Dendritic cell treated with granulocyte-macrophage colony-stimulating factor and Interleukin-4, amounts not matched to agents 40 ng/mL and 50 ng/mL, for 4 days (primary cell): ENCODE measurements around the gene ATCAY.

Experiments used
- H3K27ac Mint-ChIP-seq: one replicate; pipeline ENCODE4 v1.8.0; 2022; ENCODE audit warnings: mild to moderate bottlenecking, mixed read lengths
- H3K27me3 Mint-ChIP-seq: one replicate; pipeline ENCODE4 v1.8.0; 2022; ENCODE audit warnings: mild to moderate bottlenecking, mixed read lengths
- H3K36me3 Mint-ChIP-seq: one replicate; pipeline ENCODE4 v1.8.0; 2022; ENCODE audit warnings: low read depth, mixed read lengths
- H3K4me1 Mint-ChIP-seq: one replicate; pipeline ENCODE4 v1.8.0; 2022; ENCODE audit warnings: low read depth, mixed read lengths
- H3K4me3 Mint-ChIP-seq: one replicate; pipeline ENCODE4 v1.8.0; 2022; ENCODE audit warnings: mild to moderate bottlenecking, moderate library complexity, mixed read lengths
- H3K9me3 Mint-ChIP-seq: one replicate; pipeline ENCODE4 v1.8.0; 2022; ENCODE audit warnings: mixed read lengths
- intact Hi-C: fragments of 100-400 bp; cut with micrococcal nuclease; formaldehyde crosslinking; loops from one replicate; pipeline ENCODE4 v1.15.0; 2022

ATCAY gene

DNA sequence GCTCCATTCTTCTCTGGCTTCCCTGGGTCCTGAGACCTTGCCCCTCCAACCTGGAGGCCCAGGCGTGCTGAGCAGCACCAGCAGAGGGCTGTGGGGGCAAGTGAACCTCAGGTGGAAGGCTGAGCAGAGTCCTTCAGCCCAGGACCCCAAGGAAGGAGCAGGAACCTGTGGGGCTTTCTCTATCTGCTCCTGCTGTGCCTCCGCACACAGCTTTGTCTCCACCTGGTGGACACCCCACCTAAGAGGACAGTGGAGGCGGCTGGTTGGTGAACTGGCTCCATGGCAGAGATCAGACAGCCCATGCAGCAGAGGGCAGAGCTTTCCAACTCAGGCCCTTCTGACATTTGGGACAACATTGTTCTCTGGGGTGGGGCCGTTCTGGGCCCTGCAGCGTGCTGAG lies 31.4 kb upstream of the ATCAY start:
- no peaks in the 10 kb centered on the region for H3K4me1 Mint-ChIP-seq
- no peak overlapping the region for H3K4me3 Mint-ChIP-seq
- peaks cover 9% of the 10 kb centered on the region for H3K9me3 Mint-ChIP-seq
- H3K36me3 Mint-ChIP-seq, result no peaks in the 10 kb centered on the region
- H3K27me3 Mint-ChIP-seq, result peaks cover 12% of the 10 kb centered on the region
- H3K27ac Mint-ChIP-seq, result no peak overlapping the region
- intact Hi-C loops, result no loop called here

DNA sequence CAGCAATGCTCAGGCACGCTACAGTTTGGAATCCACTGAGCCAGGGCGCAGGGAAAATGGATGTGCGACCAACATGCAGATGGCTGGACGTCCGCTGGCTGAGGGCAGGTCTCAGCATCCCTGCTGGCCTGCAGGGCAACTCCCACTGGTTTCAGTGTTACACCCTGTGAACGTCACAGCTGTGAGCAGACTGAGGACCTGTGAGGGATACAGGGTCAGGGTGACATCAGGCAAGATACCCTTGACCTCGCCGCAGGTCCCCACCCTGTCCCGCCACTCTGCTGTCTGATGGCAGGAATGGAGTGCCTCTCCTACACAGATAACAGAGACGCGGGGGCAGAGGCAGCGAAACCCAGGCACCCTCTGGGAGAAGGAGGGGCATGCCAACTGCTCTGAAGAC lies 30.7 kb upstream of the ATCAY start:
- Mint-ChIP-seq H3K4me1 (no peaks in the 10 kb centered on the region), H3K36me3 (no peaks in the 10 kb centered on the region), H3K27ac (no peak overlapping the region), H3K27me3 (peaks cover 12% of the 10 kb centered on the region), H3K9me3 (peaks cover 9% of the 10 kb centered on the region), H3K4me3 (no peak overlapping the region)
- intact Hi-C loops, result loop anchor here (10.0 kb wide), 1 partner anchor 355 kb away; no protein-coding TSS in a partner anchor

DNA sequence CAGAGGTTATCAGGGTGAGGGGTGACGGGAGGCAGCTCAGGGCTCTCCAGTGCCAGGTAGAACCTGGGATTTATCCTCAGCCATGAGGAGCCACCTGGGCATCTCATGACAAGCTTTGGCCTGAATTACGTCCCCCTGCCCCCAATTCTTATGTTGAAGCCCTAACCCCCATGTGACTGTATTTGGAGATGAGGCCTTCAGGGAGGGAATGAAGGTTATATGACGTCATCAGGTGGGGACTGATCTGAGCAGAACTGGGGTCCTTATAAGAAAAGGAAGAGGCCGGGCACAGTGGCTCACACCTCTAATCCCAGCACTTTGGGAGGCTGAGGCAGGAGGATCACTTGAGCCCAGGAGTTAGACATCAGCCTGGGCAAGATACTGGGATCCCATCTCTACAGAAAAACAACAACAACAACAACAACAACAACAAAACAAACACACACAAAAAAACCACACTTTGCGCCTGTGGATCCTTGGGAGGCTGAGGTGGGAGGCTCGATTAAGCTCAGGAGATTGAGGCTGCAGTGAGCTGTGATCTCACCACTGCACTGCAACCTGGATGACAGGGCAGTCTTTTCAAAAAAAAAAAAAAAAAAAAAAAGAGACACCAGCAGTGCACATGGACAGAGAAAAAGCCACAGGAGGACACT lies 30.0 kb upstream of the ATCAY start:
- peaks cover 13% of the 10 kb centered on the region for H3K27me3 Mint-ChIP-seq
- no peak overlapping the region for H3K4me3 Mint-ChIP-seq
- intact Hi-C loops, result loop anchor here (10.0 kb wide), 1 partner anchor 354 kb away; no protein-coding TSS in a partner anchor
- no peaks in the 10 kb centered on the region for H3K36me3 Mint-ChIP-seq
- H3K9me3 Mint-ChIP-seq, result peaks cover 9% of the 10 kb centered on the region
- no peak overlapping the region for H3K27ac Mint-ChIP-seq
- no peaks in the 10 kb centered on the region for H3K4me1 Mint-ChIP-seq

DNA sequence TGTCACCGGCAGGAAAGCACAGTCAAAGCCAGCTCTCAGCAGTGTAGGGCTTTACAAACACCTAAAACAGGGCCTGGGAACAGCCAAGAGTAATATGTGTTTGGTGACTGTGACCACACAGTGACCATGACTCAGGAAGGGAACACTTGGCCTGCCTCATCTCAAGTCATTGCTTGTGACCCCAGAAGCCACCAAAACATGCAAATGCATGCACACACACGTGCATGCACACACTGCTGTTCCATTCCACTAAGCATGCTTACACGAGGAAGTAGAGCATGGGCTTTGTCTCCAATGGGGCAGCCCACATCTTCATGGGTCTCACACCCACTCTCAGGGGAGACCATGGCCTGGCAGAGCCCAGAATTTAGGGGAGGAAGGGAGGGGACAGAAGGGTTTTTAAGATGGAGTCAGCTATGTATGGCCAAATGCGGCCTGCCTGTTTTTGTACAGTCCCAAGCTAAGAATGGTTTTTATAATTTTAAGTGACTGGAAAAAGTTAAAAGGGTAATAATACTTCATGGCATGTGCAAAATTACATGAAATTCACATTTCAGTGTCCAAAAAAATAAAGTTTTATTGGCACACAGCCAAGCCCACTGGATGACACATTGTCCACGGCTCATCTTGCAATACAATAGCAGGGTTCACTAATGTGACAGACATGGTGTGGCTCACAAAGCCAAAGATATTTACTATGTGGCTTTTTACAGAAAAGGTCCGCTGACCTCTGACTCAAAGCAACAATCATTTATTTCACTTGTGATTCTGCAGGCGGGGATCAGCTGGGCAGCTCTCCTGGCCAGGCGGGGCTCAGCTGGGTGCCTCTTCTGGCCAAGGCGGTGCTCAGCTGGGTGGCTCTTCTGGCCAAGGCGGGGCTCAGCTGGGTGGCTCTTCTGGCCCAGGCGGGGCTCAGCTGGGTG lies 29.0 kb upstream of the ATCAY start:
- Mint-ChIP-seq H3K4me3 (no peak overlapping the region), H3K9me3 (peaks cover 9% of the 10 kb centered on the region), H3K36me3 (no peaks in the 10 kb centered on the region), H3K27me3 (peaks cover 17% of the 10 kb centered on the region), H3K4me1 (no peaks in the 10 kb centered on the region), H3K27ac (no peak overlapping the region)
- intact Hi-C loops, result loop anchor here (10.0 kb wide), 1 partner anchor 353 kb away; no protein-coding TSS in a partner anchor

DNA sequence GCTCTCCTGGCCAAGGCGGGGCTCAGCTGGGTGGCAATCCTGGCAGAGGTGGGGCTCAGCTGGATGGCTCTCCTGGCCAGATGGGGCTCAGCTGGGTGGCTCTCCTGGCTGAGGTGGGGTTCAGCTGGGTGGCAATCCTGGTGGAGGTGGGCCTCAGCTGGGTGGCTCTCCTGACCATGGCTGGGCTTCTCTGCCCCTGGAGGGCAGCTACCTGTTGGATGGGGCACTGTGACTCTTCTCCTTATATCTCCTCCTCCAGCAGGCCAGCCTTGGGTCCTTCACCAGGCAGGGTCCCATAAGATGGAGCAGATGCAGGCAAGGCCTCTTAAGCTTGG lies 28.3 kb upstream of the ATCAY start:
- Mint-ChIP-seq H3K27me3 (peaks cover 13% of the 10 kb centered on the region), H3K9me3 (peaks cover 9% of the 10 kb centered on the region), H3K4me3 (no peak overlapping the region), H3K36me3 (no peaks in the 10 kb centered on the region), H3K4me1 (no peaks in the 10 kb centered on the region), H3K27ac (no peak overlapping the region)
- intact Hi-C loops, result loop anchor here (10.0 kb wide), 1 partner anchor 353 kb away; no protein-coding TSS in a partner anchor

DNA sequence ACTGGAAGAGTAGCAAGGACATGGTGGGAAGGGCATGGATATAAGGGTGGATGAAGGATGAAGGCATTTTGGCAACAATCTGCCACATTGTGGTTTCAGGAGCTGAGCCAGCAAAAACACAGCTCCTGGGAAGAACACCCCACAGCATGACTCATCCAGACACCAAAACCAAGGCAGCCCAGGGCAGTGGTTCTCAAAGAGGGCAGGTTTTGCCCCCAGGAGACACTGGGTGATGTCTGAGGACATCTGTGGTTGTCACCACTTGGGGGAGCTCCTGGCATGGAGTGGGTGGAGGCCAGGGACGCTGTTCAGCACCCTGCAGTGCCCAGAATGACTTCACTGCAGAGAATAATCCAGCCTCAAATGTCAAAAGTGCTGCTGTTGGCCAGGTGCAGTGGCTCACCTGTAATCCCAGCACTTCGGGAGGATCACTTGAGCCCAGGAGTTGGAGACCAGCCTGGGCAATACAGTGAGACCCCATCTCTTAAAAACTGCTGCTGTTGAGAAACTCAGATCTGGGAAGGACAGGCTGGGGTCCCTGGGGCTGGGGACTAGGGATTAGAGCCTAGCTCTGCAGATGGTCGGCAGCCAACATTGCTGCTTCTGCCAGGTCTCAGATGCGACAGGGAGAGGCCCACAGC lies 27.8 kb upstream of the ATCAY start:
- no peaks in the 10 kb centered on the region for H3K4me1 Mint-ChIP-seq
- intact Hi-C loops, result loop anchor here (10.0 kb wide), 1 partner anchor 352 kb away; no protein-coding TSS in a partner anchor
- no peak overlapping the region for H3K4me3 Mint-ChIP-seq
- H3K27ac Mint-ChIP-seq, result no peak overlapping the region
- no peaks in the 10 kb centered on the region for H3K36me3 Mint-ChIP-seq
- peaks cover 9% of the 10 kb centered on the region for H3K9me3 Mint-ChIP-seq
- peaks cover 13% of the 10 kb centered on the region for H3K27me3 Mint-ChIP-seq

DNA sequence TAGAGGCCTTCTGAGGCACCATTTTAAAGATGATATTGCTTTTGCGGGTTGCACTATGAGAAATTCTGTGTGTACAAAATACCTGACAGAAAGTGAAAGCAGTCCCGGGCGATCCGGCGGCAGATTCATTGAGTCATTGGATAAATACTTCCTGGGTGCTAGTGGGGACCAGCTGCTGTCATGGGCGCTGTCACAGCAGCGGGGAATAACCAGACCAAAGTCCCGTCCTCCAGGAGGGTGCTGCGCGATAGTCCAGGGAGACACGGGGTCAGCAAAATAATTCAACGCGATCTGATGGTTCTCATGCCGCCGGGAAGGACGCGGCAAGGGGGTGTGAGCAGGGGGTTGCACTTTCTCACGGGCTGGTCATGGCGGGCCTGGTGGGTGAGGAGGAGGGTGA lies 25.2 kb upstream of the ATCAY start:
- peaks cover 12% of the 10 kb centered on the region for H3K27me3 Mint-ChIP-seq
- H3K36me3 Mint-ChIP-seq, result no peaks in the 10 kb centered on the region
- peaks cover 9% of the 10 kb centered on the region for H3K9me3 Mint-ChIP-seq
- intact Hi-C loops, result loop anchor here (10.0 kb wide), 1 partner anchor 349 kb away; no protein-coding TSS in a partner anchor
- H3K27ac Mint-ChIP-seq, result no peak overlapping the region
- H3K4me1 Mint-ChIP-seq, result no peaks in the 10 kb centered on the region
- H3K4me3 Mint-ChIP-seq, result no peak overlapping the region

DNA sequence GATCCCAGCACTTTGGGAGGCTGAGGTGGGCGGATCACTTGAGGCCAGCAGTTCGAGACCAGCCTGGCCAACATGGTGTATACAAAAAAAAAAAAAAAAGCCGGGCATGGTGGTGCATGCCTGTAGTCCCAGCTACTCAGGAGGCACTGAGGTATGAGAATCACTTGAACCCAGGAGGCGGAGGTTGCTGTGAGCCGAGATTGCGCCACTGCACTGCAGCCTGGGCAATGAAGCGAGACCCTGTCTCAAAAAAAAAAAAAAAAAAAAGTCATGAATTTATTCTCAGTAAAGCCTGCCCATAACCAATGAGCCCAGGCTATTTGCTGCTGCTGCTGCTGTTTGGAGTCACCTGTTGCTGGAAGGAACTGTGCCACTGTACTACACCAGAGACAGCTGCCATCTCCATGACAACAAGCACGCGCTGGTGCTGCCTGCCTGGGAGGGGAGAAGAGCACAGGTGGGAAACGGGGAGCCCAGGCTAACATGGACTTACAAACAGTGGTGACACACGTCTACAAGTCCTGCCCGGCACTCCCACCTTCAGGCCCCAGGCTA lies 23.0 kb upstream of the ATCAY start:
- Mint-ChIP-seq H3K36me3 (no peaks in the 10 kb centered on the region), H3K4me1 (no peaks in the 10 kb centered on the region), H3K4me3 (no peak overlapping the region), H3K27ac (no peak overlapping the region), H3K9me3 (peaks cover 2% of the 10 kb centered on the region), H3K27me3 (peaks cover 8% of the 10 kb centered on the region)
- intact Hi-C loops, result loop anchor here (10.0 kb wide), 1 partner anchor 347 kb away; no protein-coding TSS in a partner anchor

DNA sequence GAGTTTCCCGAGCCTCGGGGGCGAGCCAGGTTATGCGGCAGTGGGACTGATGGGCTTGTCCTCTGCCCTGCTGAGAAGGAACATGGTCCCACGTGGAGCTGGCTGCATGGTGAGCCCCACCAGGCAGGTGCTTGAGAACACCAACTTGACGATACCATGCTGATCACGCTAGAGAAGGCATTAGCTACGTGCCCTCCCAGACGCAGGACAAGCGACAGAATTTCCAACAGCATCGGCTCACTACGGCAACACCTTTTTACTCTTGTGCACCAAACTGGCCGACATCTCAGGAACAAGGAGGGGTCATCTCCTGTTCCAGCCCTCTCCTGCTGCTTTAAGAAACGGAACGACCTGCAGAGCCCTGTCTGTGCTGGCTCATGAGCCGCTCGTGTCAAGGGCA lies 20.0 kb upstream of the ATCAY start:
- H3K27ac Mint-ChIP-seq, result no peak overlapping the region
- no peaks in the 10 kb centered on the region for H3K36me3 Mint-ChIP-seq
- intact Hi-C loops, result no loop called here
- peaks cover 7% of the 10 kb centered on the region for H3K27me3 Mint-ChIP-seq
- no peaks in the 10 kb centered on the region for H3K9me3 Mint-ChIP-seq
- H3K4me3 Mint-ChIP-seq, result no peak overlapping the region
- H3K4me1 Mint-ChIP-seq, result no peaks in the 10 kb centered on the region

DNA sequence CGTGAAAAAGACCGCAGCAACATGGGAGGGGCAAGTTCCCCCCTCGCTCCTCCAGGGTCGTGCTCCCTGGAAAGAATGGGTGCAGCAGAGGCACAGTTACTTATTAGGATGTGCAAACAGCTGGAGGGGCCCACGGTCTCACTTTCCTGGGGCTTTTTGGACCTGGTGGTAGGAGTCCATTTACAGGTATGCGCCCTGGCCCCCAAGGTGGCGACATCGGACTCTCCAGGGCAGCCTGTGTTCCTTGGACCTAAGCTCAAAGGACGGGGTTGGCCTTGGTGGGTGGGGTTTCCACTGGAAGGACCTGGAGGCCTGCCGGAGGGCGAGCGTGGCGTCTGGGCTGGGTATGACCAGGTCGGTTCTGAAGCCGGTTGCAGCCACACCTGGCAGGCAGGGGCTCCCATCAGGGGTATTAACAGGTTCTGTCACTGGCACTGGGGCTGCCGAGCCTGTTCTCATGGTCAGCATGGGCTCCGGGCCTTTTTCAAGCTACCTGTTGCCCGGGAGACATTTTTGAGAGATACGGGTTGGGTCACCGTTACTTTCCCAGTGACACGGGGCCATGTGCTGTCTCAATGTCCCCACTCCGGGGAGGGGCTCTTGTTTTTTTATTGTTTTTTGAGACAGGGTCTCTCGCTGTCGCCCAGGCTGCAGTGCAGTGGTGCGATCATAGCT lies 17.5 kb upstream of the ATCAY start:
- no peaks in the 10 kb centered on the region for H3K4me1 Mint-ChIP-seq
- peaks cover 23% of the 10 kb centered on the region for H3K27me3 Mint-ChIP-seq
- no peak overlapping the region for H3K4me3 Mint-ChIP-seq
- no peaks in the 10 kb centered on the region for H3K36me3 Mint-ChIP-seq
- intact Hi-C loops, result no loop called here
- H3K9me3 Mint-ChIP-seq, result no peaks in the 10 kb centered on the region
- H3K27ac Mint-ChIP-seq, result no peak overlapping the region

DNA sequence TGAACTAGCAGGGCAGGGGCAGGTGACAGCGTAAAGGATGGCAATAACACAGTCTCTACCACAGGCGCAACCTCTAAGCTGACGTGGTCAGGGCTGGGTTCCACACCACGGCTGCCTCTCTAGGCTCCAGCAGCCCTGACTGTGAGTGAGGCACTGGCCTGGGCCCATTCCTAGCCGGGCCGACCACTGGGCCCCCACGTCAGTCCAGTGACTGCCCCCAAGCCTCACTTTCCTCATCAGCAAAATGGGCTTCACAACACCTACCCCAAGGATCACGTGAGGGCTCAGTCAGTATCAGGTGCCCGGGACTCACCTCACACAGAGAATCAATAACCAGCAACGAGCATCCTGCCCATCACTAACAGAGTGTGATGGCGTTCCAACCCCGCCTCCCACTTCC lies 16.8 kb upstream of the ATCAY start:
- H3K27me3 Mint-ChIP-seq, result peaks cover 30% of the 10 kb centered on the region
- no peak overlapping the region for H3K27ac Mint-ChIP-seq

DNA sequence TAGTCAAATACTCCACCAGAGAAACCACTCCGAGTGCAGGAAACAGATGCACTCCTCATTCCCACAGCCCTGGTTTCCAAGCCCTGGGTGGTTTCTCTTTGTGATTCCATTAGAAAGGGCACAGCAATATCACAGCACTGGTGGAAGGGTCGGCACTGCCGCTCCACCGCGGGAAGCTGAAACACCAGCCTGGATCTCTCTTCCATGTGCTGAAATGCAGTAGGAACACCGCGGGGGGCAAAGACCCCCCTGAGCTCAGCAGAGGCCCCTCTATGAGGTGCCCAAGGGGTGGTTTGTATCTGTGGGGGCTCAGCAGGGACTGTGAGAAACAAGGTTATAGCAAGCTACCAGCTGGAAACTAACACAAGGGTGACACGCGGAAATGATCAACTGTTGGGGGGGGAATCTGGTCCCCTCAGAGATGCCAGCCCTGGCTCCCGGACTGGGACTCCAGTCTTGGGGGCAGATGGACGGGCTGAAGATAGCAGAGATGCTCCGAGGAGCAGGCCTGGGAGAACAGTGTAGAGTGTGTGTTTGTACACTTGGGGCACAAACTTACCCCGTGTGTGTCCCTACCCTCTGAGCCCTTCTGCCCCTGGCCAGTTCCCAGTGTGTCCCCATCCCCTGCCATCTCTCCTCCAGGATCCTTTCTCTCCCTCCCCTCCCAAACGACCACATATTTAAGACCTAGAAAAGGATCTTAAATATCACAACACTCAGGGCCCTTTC lies 13.4 kb upstream of the ATCAY start:
- peaks cover 11% of the 10 kb centered on the region for H3K9me3 Mint-ChIP-seq
- peaks cover 6% of the 10 kb centered on the region for H3K4me1 Mint-ChIP-seq
- peaks cover 8% of the 10 kb centered on the region for H3K36me3 Mint-ChIP-seq
- H3K4me3 Mint-ChIP-seq, result no peak overlapping the region
- peaks cover 52% of the 10 kb centered on the region for H3K27me3 Mint-ChIP-seq
- intact Hi-C loops, result no loop called here
- no peak overlapping the region for H3K27ac Mint-ChIP-seq

More for the DNA sequence above, 16.8 kb upstream of the ATCAY start:
- H3K4me3 Mint-ChIP-seq, result no peak overlapping the region
- intact Hi-C loops, result no loop called here
- H3K36me3 Mint-ChIP-seq, result no peaks in the 10 kb centered on the region
- H3K9me3 Mint-ChIP-seq, result no peaks in the 10 kb centered on the region
- H3K4me1 Mint-ChIP-seq, result no peaks in the 10 kb centered on the region
